ENCODE data around the gene OBP2A.
"Not testable (repeated sequence)": the region's sequence is repeated elsewhere in the genome, so short reads cannot be mapped to it uniquely, and the experiment has no call there.

Gene OBP2A

DNA sequence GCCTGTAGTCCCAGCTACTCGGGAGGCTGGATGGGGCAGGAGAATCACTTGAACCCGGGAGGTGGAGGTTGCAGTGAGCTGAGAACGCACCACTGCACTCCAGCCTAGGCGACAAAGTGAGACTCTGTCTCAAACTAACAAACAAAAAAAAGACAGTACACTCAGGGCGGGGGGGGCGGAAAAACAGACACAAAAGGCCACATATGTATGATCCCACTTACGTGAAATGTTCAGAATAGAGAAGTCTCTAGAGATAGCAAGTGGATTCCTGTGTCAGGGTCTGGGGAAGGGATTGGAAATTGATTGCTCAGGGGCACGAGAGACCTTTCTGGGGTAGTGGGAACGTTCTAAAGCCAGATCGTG lies 33.7 kb upstream of the OBP2A start:
- no peak for DNase-seq (ENCODE audit: low spot score)

DNA sequence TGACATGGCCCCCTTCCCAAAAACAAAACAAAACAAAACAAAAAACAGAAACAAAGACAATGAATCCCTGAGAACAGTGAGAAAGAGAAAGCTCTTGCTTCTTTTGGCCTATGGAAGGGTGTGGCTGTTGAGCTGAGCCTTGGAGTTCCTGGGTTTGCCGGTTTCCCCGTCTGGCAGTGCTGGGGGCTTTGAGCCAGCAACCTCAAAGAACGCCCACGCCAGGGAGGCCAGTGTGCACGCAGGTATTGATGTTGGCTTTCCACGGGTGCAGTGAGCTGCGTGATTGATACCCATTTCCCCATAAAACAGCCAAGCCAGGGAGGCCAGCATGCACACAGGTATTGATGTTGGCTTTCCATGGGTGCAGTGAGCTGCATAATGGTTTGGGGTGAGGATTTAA lies 33.0 kb upstream of the OBP2A start:
- no peak for DNase-seq (ENCODE audit: low spot score)

DNA sequence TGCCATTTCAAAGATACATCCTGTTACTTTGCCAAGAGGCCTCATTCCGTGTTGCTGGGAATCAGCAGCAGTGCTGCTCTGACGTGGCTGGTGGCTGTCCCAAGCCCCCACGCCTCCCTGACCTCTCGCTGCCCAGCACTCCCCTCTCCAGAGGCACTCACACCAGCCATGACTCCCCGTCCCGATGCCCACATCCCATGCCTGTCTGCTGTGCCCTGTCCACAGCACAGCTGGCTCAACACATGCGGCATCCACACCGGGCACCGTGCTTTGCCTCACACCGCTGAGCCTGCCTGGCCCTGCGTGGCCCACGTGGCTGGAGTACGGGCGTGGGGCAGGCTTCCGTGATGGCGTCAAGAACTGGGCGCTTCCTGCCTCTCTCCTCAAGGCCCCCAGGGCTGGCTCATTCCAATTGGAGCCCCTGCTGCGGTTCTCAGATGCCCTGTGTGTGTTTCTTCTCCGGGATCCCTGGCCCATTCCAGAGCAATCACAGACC lies 32.5 kb upstream of the OBP2A start:
- no peak for DNase-seq (ENCODE audit: low spot score)

DNA sequence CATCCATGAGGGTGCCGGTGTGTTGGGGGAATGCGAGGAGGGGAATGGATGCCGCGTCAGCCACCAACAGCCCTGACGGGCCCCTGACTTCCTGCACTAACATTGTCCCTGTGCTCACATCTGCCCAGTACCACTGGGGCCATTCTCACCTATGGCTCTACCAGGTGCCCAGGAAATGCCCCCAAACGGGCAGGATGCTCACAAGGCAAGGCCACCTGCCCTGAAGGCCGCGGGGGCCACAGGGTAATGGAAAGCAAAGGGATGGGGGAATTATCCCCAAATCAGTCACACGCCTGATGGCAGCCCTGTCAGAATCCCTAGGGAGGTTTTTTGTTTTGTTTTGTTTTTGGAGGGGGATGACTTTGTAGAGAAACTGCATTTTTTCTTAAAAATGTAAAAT lies 32.0 kb upstream of the OBP2A start:
- DNase-seq (ENCODE audit: low spot score): not testable (repeated sequence)

DNA sequence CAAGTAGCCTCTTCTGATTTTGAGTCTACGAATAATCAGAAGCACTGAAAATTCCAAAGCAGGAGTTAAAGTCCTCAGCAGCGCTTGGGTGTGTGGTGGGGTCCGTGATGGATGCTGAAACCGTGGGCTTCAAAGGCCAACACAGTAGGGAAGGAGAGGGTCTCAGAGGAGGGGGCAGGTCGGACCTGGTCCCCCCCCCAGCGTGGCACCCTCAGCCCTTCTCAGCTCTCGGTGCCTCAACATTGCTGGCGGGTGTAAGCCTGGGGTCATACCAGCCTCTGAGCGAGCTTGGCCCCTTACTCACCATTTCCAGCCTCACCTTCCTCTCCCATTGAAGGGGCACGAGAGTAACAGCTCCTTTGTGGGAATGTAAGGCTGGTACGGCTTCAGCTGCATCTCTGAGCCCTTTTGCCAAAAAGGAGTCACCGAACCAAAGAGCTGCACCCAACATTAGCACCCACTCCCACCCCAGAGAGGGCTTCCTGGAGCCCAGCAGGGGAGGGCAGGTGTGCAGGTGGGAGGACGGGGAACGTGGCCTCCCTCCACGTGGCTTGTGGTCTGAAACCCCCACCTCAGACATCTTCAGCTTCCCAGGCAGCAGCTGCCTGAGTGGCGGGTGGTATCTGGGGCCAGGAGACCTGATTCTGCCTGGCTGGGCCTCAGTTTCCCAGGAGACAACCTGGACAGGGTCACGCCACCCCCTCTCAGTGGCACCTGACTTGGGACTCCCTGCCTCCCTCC lies 31.4 kb upstream of the OBP2A start:
- no peak for DNase-seq (ENCODE audit: low spot score)

DNA sequence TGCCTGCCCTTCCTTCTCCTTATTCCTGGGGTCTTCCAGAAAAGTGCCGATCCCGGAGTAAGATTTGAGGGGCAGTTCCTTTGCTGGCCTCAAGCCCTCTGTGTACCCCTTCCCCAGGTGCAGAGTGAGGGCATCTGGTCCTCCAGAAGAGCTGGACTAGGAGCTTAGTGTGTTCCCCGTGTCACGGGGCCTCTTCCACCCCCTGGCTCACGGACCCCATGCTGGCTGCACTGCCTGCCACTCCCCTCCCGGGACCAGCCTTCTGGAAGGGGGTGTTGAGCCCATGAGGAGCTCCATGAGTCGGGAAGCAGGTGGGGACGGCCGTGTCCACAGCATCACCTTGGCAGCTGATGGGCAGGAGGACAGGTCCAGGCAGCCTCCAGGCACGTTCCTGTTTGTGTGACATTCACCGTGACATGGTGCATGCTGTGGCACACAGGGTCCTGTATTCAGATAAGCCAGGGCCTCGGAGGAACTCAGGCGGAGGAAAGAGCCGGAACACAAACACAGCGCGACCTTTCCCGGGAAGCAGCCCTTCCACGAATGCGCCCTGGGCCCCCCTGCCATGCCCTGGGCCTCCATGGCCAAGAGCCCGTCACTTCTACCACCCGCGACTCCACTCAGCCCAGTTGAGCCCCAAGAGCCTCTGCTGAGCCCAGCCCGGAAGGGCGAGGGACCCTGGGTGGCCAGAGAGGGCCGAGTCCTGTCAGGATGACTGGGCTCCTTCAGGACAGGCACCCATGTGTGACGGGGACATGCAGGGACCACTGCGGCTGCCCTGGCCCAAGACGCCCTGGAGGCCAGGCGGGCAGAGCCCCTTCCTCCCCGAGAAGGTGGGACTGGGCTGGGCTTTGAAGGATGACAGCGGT lies 30.6 kb upstream of the OBP2A start:
- peak; percentile 3 for DNase-seq (ENCODE audit: low spot score)

DNA sequence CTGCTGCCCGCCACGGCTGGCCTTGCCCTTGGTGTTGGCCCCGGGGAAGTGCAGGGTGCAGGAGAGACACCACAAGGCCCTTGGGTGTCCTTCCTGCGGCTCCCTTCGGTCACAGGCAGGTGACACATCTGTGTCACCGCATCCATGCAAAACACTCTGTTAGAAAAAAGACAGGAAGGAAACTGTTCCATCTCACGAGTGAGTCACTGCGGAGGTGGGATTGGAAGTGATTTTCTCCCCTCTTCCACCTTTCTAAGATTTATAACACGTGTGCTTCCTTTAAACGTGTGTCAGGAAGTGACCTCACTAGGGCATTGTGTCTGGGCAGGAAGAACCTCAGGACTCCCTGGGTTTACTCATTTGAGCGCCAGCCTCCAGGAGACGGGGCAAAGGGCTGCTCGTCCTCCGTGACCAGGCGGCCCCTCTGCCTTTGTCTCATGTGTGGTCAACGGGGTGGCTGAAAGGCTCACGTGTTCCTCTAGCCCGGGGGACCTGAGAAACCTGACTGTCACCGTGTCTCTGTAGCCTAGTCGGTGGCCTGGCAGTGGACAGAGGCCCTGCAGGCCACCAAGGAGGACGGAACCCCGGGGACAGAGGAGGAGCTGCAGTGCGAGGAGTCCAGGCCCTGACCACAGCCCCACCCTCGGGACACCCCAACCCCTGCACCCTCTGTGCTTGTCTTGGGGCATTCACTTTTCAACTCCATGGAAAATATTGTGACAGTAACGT lies 29.6 kb upstream of the OBP2A start:
- peak; percentile 1 for DNase-seq (ENCODE audit: low spot score)

DNA sequence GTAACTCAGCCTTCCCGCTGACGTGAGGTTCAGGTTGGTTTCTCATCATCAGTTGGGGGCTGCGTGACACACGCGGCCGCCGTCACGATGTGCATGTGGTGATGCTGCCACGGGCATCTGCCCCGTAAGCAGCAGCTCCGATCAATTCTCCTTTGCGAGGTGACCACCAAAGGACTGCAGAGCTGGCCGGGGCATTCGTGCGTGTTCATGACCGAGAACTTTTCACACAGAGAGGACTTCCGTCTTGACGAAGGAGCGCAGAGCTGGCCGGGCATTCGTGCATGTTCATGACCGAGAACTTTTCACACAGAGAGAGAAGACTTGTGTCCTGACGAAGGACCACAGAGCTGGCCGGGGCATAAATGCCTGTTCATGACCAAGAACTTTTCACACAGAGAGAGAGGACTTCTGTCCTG lies 28.5 kb upstream of the OBP2A start:
- DNase-seq (ENCODE audit: low spot score): no peak

DNA sequence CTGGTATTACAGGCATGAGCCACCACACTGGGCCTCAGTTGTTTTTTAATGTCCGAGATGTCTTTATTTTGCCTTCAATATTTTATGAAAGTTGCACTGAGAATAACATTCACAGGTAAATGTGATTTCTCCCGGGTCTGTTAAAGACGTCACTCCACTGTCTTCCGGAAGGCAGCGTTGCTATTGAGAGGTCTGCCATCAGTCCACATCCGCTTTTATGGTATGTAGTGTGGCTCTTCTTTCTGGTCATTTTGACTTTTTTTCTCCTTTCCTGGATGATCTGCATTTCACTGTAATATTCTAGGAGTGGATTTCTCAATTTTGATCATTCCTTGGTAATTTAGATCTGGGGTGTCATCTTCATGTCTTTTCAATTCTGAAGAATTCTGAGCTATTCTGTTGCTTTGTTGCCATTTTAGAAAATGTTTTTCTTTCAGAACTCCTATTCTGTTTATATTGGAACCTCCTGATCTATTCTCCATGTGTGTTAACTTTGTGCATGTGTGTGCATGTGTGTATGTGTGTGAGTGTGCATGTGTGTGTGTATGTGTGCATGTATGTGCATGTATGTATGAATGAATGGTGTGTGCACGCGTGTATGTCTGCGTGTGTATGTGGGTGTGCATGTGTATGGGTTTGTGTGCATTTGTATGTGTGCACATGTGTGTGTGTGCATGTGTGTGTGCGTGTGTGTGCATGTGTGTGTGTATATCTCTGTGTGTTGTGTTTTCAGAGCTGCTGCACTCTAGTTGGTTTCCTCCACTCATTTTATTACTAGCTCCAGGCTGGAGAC lies 26.6 kb upstream of the OBP2A start:
- DNase-seq (ENCODE audit: low spot score): no peak

DNA sequence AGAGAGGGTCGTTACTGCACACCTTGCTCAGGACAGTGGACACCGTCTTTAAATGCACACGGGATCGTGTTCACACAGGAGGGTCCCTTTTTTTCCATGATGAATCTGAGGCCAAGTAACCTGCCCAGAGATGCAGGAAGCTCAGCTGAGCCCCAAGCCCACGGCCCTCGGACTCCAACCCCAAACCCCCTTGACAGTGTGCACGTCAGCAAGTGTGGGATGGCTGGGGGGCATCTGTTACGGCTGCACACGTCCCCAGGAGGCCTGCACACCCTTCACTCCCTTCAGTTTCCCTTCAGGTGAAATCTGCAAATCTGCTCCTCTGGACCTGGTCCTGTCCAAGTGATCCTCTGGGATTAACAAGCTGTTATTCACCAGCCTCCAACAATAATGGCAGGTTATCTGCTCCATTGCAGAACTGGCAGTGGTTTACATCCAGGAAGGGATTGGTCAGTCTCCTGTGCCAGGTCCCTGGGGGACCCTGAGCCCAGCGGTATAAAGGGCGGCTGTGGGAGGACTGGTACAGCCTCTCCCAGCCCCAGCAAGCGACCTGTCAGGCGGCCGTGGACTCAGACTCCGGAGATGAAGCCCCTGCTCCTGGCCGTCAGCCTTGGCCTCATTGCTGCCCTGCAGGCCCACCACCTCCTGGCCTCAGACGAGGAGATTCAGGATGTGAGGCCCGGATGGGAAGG lies 24.9 kb upstream of the OBP2A start, which contains the start of gene LCN1:
Gene LCN1 (plus strand): TSS at position 525 of the 692 bp plus-strand sequence. CDS start 58 bp downstream, at position 583.
- DNase-seq (ENCODE audit: low spot score): peak; percentile 1

DNA sequence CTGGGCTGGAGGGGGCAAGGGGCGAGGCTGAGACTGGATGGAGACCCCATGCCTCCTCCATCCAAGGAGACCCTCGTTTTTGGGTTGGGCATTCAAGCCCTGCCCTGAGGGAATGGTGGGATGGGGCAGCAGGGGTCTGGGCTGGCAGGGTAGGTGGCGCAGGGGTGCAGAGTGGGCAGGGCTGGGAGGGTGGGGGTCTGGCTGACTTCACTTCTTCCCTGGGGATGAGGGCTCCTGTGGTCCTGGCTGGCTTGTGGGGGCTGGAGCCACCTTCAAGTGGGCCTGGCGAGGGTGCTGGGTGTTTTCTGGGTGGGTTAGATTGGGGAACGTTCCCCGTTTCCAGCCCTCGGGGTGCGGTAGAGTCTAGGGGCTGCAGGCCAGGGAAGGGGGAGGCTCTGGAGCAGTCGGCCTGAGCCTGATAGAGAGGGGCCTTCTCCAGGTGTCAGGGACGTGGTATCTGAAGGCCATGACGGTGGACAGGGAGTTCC lies 24.3 kb upstream of the OBP2A start:
- DNase-seq (ENCODE audit: low spot score): peak; percentile 1

DNA sequence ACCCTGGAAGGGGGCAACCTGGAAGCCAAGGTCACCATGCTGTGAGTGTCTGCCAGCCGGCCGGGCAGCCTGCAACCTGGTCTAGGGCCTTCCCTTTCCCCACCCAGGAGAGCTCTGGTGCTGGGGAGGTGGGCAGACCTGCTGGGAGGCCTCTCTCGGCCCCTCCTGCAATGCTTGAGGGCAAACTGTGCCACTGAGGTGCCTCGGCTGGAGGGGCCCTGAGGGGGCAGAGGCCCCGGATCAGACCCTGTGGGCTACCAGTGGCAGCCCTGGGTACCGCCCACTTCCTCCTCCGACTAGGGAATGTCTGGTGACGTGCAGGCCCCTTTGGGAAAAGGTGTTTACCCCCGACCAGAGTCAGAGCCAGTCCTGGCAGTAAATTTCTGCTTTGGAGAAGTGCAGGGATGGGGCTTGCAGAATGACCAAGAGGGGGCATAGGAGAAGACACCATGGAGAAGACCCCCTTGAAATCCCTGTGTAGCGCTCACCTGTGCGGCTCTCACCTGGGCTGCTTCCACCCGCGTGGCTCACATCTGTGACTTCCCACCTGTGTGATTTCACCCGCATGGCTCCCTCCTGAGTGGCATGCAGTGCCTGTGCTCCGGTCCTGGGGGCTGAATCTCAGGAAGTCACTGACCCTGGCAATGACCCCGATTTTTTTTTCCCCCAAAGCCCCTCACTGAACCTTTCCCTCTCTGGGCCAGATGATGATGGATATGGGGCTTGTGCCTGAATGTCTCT lies 23.6 kb upstream of the OBP2A start:
- no peak for DNase-seq (ENCODE audit: low spot score)

DNA sequence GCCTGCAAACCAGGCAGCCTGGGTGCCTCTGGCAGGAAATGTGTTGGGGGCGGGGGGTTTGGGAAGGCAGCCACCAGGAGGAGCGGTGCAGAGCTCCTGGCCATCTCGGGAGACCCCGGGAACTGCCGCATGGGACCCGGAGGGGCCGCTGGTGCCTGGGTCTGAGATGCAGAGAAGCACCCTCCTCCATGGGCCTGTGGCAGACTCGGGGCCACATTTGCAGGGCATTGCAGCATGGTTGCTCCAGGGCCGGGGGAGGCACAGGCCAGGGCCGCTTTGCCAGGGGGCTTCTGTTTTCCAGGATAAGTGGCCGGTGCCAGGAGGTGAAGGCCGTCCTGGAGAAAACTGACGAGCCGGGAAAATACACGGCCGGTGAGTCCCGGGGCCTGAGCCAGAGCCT lies 23.0 kb upstream of the OBP2A start:
- peak; percentile 4 for DNase-seq (ENCODE audit: low spot score)

DNA sequence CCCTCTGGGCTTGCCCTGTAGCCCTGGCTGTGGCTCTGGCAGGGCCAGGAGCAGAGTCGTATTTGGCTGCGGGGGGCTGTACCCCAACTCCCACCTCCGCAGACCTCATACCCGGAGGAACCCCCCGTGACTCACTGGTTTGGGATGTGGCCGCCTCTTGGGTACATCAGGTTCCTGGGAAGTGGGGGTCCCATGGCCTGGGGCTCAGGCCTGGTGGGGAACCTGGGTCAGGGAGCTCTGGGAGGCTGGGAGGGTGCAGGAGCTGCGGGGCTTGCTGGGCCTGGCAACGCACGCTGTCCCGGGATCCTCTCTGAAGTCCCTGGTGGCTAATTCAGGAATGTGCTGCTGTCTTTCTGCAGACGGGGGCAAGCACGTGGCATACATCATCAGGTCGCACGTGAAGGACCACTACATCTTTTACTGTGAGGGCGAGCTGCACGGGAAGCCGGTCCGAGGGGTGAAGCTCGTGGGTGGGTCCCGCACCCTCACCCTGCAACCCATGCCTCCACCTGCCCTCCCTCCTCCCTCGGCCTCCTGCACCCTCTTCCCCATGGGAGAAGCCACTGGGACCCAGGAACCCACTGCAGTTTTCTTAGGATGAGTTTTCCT lies 22.3 kb upstream of the OBP2A start:
- DNase-seq (ENCODE audit: low spot score): peak; percentile 6

DNA sequence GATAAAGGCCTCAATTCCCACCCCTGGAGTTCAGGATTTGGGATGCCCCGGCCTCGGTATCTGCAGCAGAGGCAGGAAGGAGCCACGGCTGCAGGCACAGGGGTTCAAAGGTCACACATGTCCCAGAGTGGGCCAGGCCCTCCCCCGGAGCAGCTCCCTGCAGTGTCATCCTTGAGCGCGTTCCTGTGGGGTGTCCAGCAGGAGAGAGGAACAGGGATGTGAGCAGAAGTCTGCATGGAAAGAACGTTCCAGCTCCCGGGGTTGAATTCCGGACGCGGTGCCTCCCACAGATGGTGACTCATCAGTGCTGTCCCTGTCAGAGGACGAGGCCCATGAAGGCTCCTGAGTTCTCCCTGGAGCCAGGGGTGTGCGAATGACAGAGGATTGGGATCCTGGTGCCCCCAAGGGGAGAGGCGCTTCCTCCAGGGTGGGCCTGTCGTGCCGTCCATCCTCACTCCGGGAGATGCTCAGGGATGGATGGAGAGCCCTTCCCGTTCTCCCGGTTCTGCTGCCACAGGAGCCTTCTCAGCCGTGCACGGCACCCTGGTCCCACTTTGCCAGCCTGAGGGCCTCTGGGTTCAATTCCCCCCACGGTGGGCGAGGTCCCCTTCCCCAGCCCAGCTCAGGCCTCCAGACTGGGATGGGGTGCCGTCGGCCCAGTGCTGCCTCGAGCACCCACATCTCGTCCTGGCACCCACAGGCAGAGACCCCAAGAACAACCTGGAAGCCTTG lies 21.6 kb upstream of the OBP2A start:
- peak; percentile 27 for DNase-seq (ENCODE audit: low spot score)

DNA sequence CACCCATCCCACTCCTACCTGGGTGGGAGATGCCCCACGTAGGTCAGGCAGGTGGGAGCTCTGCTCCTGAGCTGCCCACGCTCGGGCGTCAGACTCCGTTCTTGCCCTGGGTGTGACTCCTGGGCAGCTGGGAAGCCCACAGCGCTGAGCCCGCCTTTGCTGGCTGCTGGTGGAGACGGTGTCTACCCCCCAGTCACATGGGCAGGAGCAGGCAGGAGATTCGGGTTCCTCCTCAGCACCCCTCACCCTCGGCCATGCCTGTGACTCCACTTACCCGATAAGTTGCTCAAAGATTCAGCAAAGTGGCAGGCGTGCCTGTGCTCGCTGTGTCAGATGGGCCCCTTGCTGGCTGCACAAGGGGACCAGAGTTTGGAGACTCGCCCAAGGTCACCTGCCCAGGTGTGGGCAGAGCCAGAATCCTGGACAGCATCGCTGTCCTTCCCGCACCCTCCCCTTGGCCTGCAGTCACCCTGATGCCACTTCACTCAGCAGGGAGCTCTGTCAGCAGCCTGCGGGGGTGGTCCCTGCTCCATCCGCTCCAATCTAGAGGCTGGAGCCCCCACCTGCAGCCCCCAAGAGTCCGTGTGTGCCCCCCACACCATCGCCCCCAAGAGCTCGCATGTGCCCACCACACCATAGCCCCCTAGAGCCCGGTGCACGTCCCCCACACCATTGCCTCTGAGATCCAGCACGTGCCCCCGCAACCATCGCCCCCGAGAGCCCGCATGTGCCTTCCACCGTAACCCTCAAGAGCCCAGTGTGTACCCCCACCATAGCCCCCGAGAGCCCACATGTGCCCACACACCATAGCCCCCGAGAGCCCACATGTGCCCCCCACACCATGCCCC lies 20.5 kb upstream of the OBP2A start:
- peak; percentile 1 for DNase-seq (ENCODE audit: low spot score)

DNA sequence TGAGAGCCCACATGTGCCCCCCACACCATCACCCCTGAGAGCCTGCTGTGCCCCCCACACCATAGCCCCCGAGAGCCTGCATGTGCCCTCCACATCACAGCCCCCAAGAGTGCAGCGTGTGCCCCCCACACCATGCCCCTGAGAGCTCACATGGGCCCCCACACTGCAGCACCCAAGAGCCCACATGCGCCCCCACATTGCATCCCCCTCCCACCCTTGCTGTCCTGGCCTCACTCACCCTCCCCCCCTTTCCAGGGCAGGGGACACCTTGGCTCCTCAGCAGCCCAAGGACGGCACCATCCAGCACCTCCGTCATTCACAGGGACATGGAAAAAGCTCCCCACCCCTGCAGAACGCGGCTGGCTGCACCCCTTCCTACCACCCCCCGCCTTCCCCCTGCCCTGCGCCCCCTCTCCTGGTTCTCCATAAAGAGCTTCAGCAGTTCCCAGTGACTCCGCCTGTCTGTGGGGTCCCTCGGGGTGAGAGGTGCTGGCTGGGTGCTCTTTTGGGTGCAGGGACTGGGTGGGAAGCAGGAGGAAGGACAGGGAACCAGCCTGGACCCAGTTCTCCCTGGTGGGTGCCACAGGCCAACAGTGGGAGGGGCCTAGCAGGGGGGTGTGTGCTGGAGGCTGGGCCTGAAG lies 19.7 kb upstream of the OBP2A start:
- DNase-seq (ENCODE audit: low spot score): peak; percentile 3

All from GM03348 (cell line).